Amygdala (tissue), 56 donors: ENCODE results near the gene OR2AT4.
"Not testable (repeated sequence)": the region's sequence is repeated elsewhere in the genome, so short reads cannot be mapped to it uniquely, and the experiment has no call there.

Source experiments
- DNase-seq, 56 donors: peaks; one replicate each; lab custom pipeline; 2025; lab: John Stamatoyannopoulos, UW

The OR2AT4 gene

GRCh38 chr11:75105462-75105925 is 8.8 kb upstream of the OR2AT4 start:
- DNase-seq, result no peak

- no peak for DNase-seq
Observed at GRCh38 chr11:75103380-75104026, 6.8 kb upstream of the OR2AT4 start.

- no peak for DNase-seq
Observed at GRCh38 chr11:75101424-75102128, 4.9 kb upstream of the OR2AT4 start.

- DNase-seq, result no peak
Observed at GRCh38 chr11:75100314-75100713, 3.6 kb upstream of the OR2AT4 start.

- no peak for DNase-seq
Observed at GRCh38 chr11:75099635-75100034, 3.0 kb upstream of the OR2AT4 start.

GRCh38 chr11:75098835-75099439 is 2.3 kb upstream of the OR2AT4 start:
- not testable (repeated sequence) for DNase-seq

GRCh38 chr11:75098181-75098580 is 1.5 kb upstream of the OR2AT4 start:
- not testable (repeated sequence) for DNase-seq

- DNase-seq, result no peak
Observed at GRCh38 chr11:75097173-75097557, 489 bp upstream of the OR2AT4 start.

GRCh38 chr11:75094382-75094781 is 2.3 kb downstream of the OR2AT4 start:
- not testable (repeated sequence) for DNase-seq

GRCh38 chr11:75090671-75091177 is 6.0 kb downstream of the OR2AT4 start:
- no peak for DNase-seq

- DNase-seq, result no peak
Observed at GRCh38 chr11:75087319-75088305, 9.1 kb downstream of the OR2AT4 start.

- DNase-seq, result no peak
Observed at GRCh38 chr11:75084883-75085282, 11.8 kb downstream of the OR2AT4 start.

- DNase-seq, result no peak
Observed at GRCh38 chr11:75083217-75083605, 13.5 kb downstream of the OR2AT4 start.

- DNase-seq, result no peak
Observed at GRCh38 chr11:75082601-75083216, 14.0 kb downstream of the OR2AT4 start.

- no peak for DNase-seq
Observed at GRCh38 chr11:75079546-75079945, 17.1 kb downstream of the OR2AT4 start.

GRCh38 chr11:75078233-75078632 is 18.4 kb downstream of the OR2AT4 start:
- no peak for DNase-seq

- DNase-seq, result no peak
Observed at GRCh38 chr11:75077316-75077715, 19.4 kb downstream of the OR2AT4 start.

- DNase-seq, result no peak
Observed at GRCh38 chr11:75076671-75077070, 20.0 kb downstream of the OR2AT4 start.

GRCh38 chr11:75073459-75074190 is 23.1 kb downstream of the OR2AT4 start:
- DNase-seq, result no peak
